ENCODE measurements around the gene APOF.

GRCh38 chr12:56350662-56351061 is 12.0 kb downstream of the APOF start:
- TF ChIP-seq GATA2 (IDR thresholded peaks at IDR 0.05; ENCODE audit: low read depth, low read length) = no peak
- no peak for TF ChIP-seq GATA3 (IDR thresholded peaks at IDR 0.05; ENCODE audit: low read depth, low read length)

Data from SH-SY5Y (cell line).